ENCODE measurements around the gene TXK.

- TF ChIP-seq CTCF (conservative IDR thresholded peaks at IDR 0.05) (no peak), EZH2 (IDR thresholded peaks at IDR 0.05; ENCODE audit: low read depth) (no peak)
Measured at GRCh38 chr4:48105230-48105629, 28.8 kb downstream of the TXK start.
